ENCODE measurements around the gene ZNF322.

DNA sequence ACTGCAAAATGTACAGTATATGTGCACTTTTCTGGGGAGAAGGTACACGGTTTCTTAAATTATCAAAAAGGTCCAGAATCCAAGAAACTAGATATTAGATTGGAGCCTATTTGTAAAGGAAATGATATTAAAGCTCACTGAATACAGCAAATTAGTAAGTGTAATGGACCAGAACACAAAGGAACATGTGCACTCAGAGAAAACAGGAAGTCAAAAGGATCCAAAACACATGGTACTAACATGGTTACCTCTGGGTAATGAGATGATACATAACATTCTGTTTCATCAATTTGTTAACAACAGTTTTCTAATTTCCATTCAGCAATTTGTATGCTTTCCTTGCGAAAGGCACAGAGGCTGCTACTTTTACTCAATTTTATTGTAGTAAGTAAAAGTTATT, 18.7 kb downstream of the ZNF322 start:
- TF ChIP-seq, protein P1, sequence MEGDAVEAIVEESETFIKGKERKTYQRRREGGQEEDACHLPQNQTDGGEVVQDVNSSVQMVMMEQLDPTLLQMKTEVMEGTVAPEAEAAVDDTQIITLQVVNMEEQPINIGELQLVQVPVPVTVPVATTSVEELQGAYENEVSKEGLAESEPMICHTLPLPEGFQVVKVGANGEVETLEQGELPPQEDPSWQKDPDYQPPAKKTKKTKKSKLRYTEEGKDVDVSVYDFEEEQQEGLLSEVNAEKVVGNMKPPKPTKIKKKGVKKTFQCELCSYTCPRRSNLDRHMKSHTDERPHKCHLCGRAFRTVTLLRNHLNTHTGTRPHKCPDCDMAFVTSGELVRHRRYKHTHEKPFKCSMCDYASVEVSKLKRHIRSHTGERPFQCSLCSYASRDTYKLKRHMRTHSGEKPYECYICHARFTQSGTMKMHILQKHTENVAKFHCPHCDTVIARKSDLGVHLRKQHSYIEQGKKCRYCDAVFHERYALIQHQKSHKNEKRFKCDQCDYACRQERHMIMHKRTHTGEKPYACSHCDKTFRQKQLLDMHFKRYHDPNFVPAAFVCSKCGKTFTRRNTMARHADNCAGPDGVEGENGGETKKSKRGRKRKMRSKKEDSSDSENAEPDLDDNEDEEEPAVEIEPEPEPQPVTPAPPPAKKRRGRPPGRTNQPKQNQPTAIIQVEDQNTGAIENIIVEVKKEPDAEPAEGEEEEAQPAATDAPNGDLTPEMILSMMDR (IDR thresholded peaks at IDR 0.05; ENCODE audit: low read depth, low read length, missing input control): no peak
- TF ChIP-seq, protein P2, sequence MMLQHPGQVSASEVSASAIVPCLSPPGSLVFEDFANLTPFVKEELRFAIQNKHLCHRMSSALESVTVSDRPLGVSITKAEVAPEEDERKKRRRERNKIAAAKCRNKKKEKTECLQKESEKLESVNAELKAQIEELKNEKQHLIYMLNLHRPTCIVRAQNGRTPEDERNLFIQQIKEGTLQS (IDR thresholded peaks at IDR 0.05): no peak

All from liver (tissue), 3 donors.